VCaP (cell line): ENCODE results near the gene NEK2.

Experiments used
- H3K27ac ChIP-seq: fragments of 450-650 bp; 2 replicates; pipeline ENCODE4 v1.5.1; 2017
- TF ChIP-seq, protein P1 (sequence below): fragments of 450-650 bp; conservative IDR thresholded peaks from 2 replicates; pipeline ENCODE4 v1.5.1; 2017; ENCODE audit warnings: mild to moderate bottlenecking, moderate library complexity

NEK2 gene

DNA sequence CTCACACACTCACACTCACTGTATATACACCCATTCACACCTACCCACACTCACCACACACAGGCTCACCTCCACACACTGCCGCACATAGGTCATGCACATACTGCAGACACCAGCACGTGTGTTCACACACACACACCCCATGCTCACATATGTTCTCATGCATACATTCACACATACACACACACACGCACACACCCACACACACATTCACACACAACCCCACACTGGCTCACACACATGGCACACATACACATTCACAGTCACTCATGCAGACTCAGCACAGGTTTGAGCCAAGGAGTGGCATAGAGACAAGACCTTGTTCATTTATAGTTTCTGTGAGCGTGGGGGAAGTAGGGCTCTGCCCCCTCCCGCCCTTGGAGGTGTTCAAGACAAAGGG lies 55.3 kb downstream of the NEK2 start:
- H3K27ac ChIP-seq: no peak overlapping the region
- TF ChIP-seq, protein P1, sequence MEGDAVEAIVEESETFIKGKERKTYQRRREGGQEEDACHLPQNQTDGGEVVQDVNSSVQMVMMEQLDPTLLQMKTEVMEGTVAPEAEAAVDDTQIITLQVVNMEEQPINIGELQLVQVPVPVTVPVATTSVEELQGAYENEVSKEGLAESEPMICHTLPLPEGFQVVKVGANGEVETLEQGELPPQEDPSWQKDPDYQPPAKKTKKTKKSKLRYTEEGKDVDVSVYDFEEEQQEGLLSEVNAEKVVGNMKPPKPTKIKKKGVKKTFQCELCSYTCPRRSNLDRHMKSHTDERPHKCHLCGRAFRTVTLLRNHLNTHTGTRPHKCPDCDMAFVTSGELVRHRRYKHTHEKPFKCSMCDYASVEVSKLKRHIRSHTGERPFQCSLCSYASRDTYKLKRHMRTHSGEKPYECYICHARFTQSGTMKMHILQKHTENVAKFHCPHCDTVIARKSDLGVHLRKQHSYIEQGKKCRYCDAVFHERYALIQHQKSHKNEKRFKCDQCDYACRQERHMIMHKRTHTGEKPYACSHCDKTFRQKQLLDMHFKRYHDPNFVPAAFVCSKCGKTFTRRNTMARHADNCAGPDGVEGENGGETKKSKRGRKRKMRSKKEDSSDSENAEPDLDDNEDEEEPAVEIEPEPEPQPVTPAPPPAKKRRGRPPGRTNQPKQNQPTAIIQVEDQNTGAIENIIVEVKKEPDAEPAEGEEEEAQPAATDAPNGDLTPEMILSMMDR: no peak

DNA sequence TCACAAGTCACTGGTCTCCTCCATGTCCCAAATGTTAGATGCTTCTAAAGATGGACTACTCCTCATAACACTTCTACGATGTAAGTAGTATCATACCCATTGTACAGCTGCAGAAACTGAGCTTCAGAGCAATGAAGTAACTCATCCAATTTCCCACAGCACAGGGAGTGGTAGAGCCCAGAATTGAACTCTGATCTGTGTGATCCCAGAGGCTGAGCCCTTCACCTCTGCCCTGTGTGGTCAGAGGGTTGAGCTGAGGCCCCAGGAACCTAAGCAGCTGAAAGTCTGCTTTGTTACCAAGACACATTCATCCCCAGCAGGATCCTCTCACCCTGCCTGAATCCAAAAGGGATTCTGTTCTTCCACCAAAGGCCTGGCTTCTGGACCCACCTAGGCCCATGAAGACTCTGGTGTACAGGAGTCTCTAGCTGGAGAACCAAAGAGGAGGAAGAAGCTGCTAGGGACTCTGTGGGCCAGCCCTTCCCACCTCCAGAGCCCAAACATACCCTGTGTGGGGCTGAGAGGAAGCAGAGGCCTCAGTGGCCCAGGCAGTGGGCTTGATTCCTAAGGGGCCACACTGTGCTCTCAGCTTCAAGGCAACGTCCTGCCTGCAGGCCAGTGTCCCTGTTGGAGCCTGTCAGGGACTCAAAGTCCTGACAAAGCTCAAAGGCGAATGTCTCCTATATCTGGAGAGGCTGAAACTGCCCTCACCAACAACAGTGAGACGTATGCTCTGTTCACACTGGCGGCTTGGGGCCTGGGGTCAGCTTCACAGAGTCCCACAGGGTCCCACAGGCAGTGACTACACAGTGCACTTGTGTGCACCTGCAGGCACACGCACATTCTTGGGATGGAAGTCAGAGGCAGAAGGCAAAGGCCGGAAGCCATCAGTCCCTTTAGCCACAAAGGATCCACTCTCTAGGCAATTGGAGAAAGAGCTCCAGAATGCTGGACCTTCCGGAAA lies 56.1 kb downstream of the NEK2 start:
- H3K27ac ChIP-seq: no peak overlapping the region
- TF ChIP-seq, protein P1: no peak

DNA sequence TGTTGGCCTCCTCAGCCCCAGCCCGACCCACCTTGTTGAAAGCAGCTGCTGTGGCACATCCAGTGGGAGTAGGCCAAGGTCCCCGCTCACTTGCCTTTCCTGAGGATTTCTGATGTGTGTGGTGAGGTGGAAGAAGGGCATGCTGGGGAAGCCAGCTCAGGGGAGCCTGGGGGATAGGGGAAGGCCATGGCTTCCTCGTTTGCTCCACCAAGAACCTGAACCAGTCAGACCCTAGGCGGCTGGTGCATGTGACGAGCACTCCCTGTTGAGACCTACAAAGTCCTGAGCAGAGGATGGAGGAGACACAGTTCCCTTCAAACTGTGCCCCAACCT lies 58.5 kb downstream of the NEK2 start:
- H3K27ac ChIP-seq: no peak overlapping the region

DNA sequence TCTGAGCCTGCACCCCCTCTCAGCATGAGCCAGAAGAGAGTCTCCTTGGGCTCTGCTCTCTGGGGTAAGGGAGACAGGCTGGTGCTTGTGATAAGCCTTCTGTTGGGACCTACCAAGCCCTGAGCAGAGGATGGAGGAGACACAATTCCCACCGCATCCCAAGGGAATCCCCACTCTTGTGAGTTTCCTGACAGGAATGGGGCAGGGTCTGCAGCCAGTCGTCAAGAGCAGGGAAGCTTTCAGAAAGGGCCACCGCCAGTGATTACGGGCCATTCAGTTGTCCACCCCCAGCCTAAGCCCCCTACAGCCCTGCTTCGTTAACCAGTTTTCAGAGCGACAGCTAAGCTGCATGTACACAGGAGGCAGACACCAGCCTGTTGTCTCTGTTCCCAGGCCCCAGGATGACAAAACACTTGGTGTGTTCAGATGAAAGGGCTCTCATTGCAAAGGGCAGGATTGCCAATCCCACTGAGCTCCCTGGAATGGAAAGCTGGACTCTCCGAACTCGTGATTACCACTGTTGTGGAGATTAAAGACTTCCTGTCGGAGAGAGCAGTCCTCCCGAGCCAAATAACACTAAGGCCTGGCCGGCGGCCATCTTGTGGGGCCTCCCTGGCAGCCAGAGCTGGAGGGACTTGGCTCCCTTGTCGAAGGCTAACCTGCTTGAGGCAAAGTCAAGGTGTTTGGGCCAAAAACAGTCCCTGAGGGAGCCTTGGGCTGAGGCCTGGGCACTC lies 59.0 kb downstream of the NEK2 start:
- TF ChIP-seq, protein P1: no peak
- no peak overlapping the region for H3K27ac ChIP-seq

More for the DNA sequence above, 58.5 kb downstream of the NEK2 start:
- TF ChIP-seq, protein P1: no peak

DNA sequence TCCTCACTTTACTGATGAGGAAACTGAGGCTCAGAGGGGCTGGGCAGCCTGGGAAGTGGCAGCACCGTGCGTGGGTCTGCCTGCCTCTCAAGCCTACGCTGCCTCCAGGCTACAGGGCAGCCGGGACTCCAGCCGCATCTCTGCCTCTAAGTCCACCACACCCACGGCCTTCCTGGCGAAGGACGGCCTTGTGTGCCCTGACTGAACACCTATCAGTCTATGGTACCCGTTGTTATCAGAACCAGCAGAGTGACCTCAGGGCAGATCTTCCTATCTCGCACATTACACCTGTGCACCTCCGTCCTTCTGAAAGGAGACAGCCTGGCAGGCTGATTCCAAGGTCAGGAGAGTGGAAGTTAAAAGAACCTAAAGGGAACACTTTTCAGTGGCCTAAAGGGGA lies 60.8 kb downstream of the NEK2 start:
- no peak overlapping the region for H3K27ac ChIP-seq
- TF ChIP-seq, protein P1: no peak

DNA sequence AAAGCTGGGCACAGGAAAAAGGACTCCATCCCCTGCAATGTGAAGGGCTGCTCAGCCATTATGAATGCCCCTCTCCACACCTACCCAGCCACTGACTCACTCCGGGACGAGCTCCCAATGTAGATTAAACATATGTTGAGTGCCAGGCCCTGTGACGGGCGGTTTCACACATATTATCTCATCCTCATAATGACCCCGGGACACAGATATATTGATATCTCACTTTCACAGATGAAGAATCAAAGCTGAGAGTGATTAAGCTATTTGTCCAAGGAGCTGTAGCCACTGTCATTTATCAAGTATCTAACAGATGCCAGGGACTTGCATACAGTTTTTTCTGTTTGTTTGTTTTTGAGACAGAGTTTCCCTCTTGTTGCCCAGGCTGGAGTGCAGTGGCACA lies 61.5 kb downstream of the NEK2 start:
- TF ChIP-seq, protein P1: no peak
- H3K27ac ChIP-seq: no peak overlapping the region
